Measurements from ENCODE around the gene GALNT17.
"Not testable (repeated sequence)": the region's sequence is repeated elsewhere in the genome, so short reads cannot be mapped to it uniquely, and the experiment has no call there.

GALNT17 gene

DNA sequence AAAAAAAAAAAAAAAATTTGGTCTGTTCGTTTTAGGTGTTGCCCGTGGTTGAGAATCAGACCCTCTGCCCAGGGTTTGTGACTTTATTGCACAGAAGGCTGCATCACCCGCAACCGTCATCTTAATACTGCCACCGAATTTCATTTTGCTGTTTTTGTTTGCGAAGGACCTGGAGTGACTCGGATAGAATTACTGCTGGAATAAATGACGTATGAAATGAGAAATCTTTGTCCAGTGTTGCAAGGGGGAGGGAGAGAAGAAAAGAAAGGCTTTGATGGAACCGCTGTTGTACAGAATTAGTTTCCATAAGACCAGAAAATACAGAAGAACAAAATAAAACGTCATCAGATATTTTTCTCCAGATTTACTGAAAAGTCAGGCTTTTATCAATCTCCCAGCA, 103.3 kb downstream of the GALNT17 start:
- DNase-seq (ENCODE audit: low read depth in 2 of 2, low spot score in 1 of 2) = no peak

DNA sequence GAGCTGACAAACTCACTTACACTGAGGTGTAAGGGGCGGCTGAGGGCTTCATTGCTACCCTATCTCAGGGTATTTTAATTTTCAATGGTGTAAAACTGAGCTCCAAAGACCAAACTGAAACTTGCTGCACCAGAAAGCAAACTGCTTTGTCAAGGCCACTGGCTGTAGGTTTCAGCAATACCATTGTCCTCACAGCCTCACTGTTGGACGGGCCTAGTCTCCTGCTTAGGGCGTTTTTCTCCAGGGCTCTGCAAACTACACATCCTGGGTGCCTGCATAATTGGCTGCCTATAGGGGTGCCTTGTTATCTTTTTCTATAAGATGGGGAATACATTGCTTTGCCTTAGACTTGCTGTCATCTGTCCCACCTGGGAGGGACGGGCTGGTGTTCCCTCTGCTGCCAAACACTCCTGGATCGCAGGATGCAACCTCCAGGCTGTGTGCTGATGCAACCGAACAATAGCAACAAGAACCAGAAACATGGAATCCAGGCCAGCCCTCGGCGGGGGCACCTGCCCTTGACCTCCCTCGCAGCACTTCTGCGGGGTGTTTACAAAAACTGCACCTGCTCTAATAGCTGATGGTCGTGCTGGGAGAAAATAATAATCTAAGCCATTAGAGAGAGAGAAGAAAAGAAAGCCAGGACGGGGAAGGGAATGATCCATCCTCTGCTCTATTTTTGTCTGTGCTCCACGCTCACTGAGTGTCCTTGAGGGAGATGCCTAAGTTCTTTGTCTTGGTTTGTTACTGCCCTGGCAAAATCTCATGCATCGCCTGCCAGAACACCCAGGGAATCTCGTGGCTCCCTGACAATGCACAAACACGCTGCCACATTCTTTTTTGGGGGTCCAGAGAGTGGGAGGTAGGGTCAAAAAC, 104.5 kb downstream of the GALNT17 start:
- DNase-seq (ENCODE audit: low read depth in 2 of 2, low spot score in 1 of 2) = no peak

DNA sequence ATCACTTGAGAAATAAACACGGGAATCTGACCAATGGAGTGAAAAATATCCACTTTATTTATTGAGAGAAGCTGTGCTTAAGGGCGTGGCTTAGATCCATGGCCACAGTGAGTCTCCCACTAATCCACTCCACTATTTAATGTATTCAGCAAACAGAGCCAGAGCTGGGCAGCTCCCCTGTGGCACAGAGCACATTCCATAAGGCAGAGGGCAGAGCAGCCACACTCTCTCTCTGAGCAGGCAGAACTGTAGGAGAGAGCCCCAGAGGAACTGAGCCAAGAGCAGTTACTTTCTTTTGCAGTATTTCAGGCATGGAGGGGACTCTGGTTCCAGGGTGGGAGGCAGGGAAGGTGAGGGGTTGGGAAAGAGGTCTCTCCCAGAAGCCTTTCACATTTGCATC, 106.0 kb downstream of the GALNT17 start:
- DNase-seq (ENCODE audit: low read depth in 2 of 2, low spot score in 1 of 2) = no peak

DNA sequence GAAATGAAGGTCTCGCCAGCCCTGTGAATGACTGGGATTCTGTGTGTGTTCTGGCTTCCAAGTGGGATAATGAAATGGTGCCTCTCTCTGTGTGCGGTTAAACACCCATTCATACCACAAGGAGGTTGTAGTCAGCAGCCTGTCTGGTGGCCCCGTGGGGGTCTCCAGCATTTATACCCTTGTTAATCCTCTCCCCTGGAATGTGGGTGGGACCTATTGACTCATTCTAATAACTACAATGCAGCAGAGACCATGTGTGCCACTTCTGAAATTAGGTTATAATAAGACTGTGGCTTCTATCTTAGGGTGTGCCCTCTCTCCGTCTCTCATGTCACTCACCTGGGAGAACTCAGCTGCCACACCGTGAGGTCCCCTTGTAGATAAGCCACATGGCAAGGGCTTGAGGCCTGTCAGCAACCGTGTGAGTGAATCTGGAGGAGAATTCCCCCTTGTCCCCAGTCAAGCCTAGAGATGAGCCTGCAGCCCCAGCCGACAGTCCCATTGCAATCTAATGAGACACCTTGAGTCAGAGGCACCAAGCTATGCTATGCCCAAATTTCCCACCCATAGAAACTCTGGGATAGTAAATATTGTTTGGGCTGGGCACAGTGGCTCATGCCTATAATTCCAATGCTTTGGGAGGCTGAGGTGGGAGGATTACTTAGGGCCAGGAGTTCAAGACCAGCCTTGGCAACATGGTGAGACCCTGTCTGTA, 106.8 kb downstream of the GALNT17 start:
- no peak for DNase-seq (ENCODE audit: low read depth in 2 of 2, low spot score in 1 of 2)

DNA sequence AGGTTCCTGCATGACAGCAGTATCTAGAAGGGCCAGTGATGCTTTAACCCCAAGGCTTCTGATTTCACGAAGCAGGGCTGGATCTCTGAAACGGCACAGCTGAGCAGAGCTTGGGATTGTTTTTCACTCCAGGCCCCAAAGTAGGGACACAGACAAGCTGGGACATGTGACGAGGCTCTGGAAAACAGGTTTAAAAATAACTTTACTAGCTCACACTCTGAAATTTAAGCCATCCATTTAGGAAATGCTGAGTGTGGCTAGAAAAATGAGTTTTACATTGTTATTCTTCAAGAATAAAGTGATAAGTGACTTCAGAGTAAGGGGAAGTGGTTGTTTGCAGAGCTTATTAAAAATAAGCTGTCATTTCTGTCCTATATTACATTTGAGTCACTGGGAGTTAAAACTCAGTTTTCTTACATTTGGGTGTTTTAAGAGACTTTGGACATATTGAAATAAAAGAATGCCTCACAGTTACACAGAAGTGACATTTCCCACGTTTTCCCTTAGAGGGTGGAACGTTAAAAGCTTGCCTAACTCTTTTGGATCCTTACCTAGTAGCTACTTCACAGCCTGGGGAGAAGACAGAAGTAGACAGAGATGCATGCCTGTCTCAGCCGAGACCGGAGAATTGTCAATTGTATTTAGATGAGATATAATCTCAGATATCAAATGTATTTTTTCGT, 107.8 kb downstream of the GALNT17 start:
- DNase-seq (ENCODE audit: low read depth in 2 of 2, low spot score in 1 of 2) = no peak

DNA sequence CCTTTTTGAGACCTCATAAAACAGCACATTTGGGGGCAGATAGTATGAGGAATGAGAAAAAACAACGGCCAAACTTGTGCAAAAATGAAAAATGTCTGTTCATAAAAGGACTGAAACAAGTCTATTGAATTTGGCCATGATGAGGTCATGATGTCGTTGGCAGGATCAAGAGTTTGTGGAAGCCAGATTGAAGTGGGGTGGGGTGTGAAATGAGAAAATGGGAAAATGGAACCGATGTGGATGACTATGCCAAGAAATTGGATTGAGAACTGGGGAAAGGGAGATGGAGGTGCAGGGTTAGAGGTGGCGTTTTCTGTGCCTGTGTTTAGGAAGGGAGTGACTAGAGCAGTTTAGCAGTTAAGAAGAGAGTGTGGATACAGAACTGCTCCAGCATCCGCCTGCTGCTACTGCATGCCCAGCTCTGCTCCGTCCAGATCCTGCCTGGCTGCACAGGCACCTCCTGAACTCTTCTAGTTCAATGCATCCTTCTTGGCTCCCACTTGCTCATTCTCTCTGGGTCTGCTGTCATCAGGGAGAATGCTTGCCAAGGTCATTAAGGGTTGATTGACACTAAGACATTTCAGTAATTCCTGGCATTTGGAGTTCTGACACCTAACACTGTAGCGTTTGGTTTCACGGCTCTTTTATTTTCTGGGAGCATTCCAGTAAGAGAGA, 111.9 kb downstream of the GALNT17 start:
- DNase-seq (ENCODE audit: low read depth in 2 of 2, low spot score in 1 of 2) = no peak

DNA sequence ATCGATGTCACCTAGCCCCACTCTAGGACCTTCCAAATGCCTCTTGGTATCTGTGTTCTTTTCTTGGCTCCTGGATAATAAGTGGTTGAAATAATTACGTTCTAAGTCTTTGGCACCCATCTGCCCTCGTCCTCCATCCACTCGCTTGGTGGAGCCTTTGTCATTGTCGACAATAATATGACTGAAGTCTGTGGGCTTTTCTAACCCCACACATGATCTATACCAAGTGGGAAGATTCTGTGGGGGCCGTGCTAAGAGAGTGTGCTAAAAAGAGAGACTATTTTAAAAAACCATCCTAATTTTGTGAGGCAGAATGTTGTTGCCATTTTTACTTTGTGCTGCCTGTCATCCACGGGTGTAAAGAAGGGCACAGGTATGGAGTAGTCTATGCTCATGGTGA, 113.1 kb downstream of the GALNT17 start:
- no peak for DNase-seq (ENCODE audit: low read depth in 2 of 2, low spot score in 1 of 2)

DNA sequence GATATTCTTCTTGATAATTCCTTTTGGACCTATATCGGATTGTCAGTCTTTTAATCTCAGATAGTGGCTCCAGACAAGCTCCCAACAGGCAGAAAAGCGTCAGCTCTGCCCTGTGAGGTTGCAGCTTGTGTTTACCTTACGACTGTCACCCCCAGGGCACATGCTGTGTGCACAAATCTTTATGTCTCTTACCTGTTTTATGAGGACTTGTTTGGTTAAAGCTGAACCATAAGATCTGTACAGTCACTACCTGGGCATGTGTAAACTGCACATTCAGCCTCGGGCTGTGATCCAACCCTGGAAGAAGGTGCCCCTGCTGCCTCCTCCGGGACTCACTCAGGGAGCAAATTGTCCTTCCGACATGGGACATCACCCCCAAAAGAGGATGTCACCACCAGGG, 119.8 kb downstream of the GALNT17 start:
- DNase-seq (ENCODE audit: low read depth in 2 of 2, low spot score in 1 of 2) = no peak

GRCh38 chr7:71254751-71255150, 122.8 kb downstream of the GALNT17 start:
- DNase-seq (ENCODE audit: low read depth in 2 of 2, low spot score in 1 of 2) = no peak

DNA sequence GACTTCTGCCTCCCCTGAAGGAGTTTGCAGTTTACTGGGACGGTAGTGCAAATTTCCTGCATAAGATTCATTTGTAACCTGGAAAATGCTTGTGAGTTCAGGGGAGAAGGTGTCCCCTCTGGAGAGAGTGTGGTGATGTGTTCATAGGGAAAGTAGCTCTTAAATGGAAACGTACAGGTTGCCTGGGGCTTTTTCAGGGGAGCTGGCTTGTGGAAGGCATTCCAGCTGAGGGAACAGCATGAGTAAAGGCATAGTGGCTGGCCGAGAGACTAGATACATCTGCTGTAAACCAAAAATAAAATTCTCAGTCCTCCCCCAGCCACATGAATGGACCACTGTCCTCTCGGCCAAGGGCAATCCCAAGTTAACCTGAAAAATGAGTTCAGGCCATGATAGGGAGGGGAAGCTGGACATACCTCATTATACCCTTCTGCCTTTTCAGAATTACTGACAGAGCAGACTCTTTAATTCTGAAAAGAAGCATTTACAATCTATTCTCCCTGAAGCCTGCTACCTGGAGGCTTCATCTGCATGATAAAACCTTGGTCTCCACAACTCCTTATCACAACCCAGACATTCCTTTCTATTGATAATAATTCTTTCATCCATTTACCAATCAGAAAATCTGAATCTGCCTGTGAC, 123.7 kb downstream of the GALNT17 start:
- DNase-seq (ENCODE audit: low read depth in 2 of 2, low spot score in 1 of 2) = no peak

DNA sequence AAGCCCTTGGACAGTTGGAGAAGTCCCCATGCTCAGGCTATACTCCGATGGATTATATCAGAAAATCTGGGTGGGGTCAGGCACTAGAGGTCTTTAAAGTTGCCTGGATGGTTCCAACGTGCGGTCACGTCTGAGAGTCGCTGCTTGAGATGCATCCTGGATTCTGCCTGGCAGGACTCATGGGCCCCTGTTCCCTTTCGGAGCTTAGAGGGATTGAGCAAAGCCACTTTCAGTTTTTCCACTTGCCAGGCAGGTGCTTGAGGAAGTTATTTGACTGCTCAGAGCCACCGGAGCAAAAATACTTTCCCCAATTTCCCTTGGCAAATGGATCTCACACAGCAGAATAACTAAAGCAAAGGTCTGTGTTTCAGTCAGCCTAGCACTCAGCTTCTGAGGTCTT, 129.1 kb downstream of the GALNT17 start:
- DNase-seq (ENCODE audit: low read depth in 2 of 2, low spot score in 1 of 2) = no peak

DNA sequence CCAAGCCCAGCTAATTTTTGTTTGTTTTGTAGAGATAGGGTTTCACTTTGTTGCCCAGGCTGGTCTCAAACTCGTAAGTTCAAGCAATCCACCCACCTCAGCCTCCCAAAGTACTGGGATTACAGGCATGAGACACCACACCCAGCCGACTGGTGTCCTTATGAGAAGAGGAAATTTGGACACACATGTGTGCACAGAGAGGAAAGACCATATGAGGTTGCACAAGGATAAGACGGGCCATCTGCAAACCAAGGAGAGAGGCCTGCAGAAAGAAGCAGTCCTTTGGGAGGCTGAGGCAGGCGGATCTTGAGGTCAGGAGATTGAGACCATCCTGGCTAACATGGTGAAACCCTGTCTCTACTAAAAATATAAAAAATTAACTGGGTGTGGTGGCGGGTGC, 130.9 kb downstream of the GALNT17 start:
- not testable (repeated sequence) for DNase-seq (ENCODE audit: low read depth in 2 of 2, low spot score in 1 of 2)

DNA sequence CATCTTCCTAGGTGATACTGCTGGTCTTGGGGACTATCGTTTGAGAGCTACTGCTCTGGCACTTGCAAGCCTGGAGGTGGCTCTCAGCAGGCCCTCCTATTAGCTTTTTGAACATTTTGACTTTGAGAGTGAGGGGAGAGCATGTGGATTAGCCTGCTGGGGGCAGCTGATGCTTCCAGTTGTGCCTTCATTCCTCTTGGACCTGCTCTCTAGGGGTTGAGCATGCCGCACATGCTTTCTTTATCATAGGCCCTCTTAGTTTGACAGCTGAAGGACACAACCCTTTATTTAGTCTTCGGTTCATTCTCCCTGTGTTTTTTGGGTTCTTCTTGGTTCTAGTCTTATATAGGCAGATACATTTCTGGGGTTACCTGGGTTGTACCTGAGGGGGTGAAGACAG, 132.1 kb downstream of the GALNT17 start:
- DNase-seq (ENCODE audit: low read depth in 2 of 2, low spot score in 1 of 2) = no peak

DNA sequence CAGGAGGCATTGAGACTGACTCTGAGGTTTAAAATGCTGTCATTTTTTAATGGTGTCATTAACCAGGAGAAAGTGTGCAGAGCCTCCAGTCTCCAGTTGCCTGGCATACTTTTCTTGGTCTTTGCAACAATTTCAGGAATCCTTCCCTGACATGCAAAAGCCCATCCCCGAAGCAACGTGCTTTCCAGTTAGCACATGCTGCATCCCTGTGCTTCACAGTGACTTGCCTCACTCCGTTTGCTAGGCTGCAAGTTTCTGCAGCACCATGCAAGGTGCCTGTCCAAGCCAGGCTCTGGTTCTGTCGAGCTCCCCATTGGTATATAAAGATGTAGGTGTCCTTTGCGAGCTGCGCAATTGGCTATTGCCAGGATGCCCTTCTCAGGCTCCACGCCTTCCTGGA, 135.0 kb downstream of the GALNT17 start:
- no peak for DNase-seq (ENCODE audit: low read depth in 2 of 2, low spot score in 1 of 2)

GRCh38 chr7:71267734-71268469, 136.0 kb downstream of the GALNT17 start:
- no peak for DNase-seq (ENCODE audit: low read depth in 2 of 2, low spot score in 1 of 2)

GRCh38 chr7:71270558-71270957, 138.6 kb downstream of the GALNT17 start:
- no peak for DNase-seq (ENCODE audit: low read depth in 2 of 2, low spot score in 1 of 2)

DNA sequence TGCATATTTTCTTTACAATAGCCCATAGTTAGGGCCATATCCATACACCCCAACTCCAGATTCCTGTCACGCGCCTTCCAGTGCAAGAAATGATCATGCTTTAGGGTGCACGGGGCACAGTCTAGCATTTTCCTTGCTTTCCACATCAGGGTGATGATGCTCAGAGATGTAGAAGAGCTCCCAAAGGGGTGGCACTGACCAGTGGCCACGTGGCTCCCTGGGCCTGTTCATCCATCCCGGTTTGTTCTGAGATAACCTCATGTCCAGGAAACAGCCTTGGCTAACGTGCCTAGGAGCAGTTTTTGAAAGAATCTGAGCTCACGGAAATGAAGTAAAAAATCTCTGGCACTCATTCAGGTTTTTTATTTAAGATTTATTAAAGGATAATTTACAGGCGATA, 139.3 kb downstream of the GALNT17 start:
- no peak for DNase-seq (ENCODE audit: low read depth in 2 of 2, low spot score in 1 of 2)

DNA sequence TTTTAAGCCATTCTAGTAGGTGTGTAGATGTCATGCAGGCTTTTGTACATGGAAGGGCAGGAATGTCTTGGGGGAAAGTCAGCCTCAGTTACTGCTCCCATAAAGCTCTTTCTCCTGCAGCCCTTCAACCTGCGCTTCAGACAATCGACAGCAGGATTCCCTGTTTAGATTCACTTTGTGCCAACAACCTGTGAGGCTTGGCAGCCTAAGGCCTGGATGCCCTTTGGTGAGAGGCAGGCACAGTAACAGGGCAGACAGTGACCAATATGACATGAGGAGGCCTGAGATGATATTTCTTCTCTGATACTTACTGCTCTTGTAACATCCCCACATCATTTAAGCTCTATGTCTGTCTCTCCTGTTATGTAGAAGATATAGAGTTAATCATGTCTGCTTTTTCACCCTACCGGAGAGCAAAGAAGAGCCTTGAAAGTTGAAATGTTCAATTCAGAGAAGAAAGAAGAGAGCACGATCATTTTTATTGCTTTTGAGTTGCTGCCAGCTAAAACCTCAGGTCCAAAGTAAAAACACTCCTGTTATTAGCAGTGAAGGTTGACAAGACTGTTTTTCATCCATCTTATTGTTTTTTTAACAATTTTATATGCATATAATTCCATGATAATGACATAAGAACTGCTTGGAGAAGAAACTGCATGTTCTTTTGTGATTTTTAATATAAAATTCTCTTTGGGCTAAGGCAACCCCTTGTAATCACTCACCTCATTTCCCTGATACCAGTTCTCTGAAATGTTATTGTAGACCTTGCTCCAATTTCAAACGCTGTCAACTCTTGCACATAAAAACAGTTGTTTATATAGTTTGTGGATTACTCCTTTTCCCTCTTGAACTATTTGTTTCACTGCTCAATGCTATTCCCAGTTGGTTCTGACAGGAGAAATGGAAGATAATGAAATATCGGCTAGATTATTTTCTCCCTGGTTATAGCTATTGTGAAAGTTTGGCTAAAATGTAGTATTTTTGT, 140.9 kb downstream of the GALNT17 start:
- DNase-seq (ENCODE audit: low read depth in 2 of 2, low spot score in 1 of 2) = no peak

DNA sequence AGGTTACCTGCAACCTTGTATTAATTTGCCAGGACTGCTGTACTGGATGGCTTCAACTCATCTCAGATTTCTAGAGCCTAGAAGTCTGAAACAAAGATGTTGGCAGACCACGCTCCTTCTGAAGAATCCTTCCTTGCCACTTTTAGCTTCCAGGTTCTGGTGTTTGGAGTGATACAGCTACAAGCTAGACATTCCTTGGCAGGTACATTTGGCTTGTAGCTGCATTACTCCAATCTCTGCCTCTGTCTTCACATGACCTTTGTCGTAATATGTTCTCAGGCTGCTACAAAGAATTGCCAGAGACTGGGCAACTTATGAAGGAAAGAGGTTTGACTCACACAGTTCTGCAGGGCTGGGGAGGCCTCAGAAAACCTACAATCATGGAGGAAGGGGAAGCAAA, 146.3 kb downstream of the GALNT17 start:
- no peak for DNase-seq (ENCODE audit: low read depth in 2 of 2, low spot score in 1 of 2)
